ENCODE results near the gene GOLGA8B. TPM values are rescaled to one million over a fixed set of nuclear protein-coding genes. Genes with fewer than 3 reads are reported as not detected.

The GOLGA8B gene
- total RNA-seq, 1 experiment from 2014 or later: 51.0 TPM

DNA sequence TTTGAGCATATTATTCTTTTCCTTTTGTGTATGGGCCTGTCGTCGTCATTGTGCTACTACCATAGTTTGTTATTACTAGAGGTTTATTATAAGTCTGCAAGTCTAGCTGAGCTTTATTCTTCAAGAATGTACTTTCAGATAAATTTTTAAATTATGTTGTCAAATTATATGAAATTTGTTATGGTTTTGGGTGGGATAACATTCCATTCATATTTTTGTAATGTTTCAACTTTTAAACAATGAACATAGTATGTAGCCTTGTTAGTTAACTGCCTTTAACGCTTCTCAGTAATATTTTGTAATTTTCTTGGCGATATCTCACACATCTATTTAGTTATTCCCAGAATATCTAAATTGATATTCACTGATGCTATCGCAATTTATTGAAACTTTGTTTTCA is 41.6 kb upstream of the GOLGA8B start:
- H3K9ac ChIP-seq (ENCODE audit: low read length): no peak overlapping the region
- no peaks in the 10 kb centered on the region for H3K27me3 ChIP-seq (ENCODE audit: low read length)
- H3K4me3 ChIP-seq (ENCODE audit: low read length): no peak overlapping the region
- ATAC-seq (no peak), DNase-seq (no peak)
- H3K27ac ChIP-seq (ENCODE audit: low read length): no peak overlapping the region
- H3F3A ChIP-seq (ENCODE audit: low read length, unreplicated experiment): no peaks in the 10 kb centered on the region
- no peaks in the 10 kb centered on the region for H3K79me2 ChIP-seq (ENCODE audit: low read length)
- no peaks in the 10 kb centered on the region for H3K9me2 ChIP-seq (replicated peaks; ENCODE audit: low read length)
- no TSS peak for BruUV-seq (replicated peaks)
- H4K20me1 ChIP-seq (ENCODE audit: low read length): no peaks in the 10 kb centered on the region
- no peaks in the 10 kb centered on the region for H3K36me3 ChIP-seq (ENCODE audit: low read depth, low read length)
- CTCF ChIA-PET: no interaction called here
- no peak overlapping the region for H2AFZ ChIP-seq (ENCODE audit: low read length)
- H3K4me2 ChIP-seq (ENCODE audit: low read length): no peak overlapping the region
- intact Hi-C loops (cut with micrococcal nuclease): loop anchor here (10.0 kb wide), 1 partner anchor 170 kb away; the partner anchor contains the start of gene ACTC1
- peaks cover 40% of the 10 kb centered on the region for H3K4me1 ChIP-seq (ENCODE audit: insufficient read depth, low read length)
- no peaks in the 10 kb centered on the region for H3K9me3 ChIP-seq (ENCODE audit: low read length)
- POLR2A ChIA-PET (ENCODE audit: unreplicated experiment): no interaction called here
- TF ChIP-seq, protein P1, sequence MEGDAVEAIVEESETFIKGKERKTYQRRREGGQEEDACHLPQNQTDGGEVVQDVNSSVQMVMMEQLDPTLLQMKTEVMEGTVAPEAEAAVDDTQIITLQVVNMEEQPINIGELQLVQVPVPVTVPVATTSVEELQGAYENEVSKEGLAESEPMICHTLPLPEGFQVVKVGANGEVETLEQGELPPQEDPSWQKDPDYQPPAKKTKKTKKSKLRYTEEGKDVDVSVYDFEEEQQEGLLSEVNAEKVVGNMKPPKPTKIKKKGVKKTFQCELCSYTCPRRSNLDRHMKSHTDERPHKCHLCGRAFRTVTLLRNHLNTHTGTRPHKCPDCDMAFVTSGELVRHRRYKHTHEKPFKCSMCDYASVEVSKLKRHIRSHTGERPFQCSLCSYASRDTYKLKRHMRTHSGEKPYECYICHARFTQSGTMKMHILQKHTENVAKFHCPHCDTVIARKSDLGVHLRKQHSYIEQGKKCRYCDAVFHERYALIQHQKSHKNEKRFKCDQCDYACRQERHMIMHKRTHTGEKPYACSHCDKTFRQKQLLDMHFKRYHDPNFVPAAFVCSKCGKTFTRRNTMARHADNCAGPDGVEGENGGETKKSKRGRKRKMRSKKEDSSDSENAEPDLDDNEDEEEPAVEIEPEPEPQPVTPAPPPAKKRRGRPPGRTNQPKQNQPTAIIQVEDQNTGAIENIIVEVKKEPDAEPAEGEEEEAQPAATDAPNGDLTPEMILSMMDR (conservative IDR thresholded peaks at IDR 0.05; ENCODE audit: low read depth, low read length): no peak
- no peak for TF ChIP-seq EZH2phosphoT487 (IDR thresholded peaks at IDR 0.05; ENCODE audit: borderline replicate concordance, low read length)
- no peak for TF ChIP-seq EZH2 (IDR thresholded peaks at IDR 0.05; ENCODE audit: low read length, unreplicated experiment)

DNA sequence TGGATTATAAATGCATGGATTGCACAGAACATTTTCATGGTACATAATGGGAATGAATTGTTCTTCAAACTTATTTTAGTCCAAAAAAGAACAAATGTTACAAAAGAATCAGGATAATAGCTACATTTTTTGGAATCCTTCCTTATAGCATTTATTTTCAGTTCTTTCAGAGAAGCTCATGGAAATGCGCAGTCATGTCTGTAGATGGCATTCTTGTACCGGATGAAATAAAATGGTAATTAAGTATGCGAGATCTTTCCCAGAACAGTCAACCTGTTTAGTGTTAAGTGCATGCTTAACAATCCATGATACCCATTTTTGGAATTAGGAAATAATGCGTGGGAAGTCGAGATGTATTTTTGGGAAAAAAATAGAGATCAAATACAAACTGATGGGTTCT is 38.2 kb upstream of the GOLGA8B start:
- Histone ChIP-seq H3K9me3 (ENCODE audit: low read length) (no peaks in the 10 kb centered on the region), H2AFZ (ENCODE audit: low read length) (no peak overlapping the region), H3K9ac (ENCODE audit: low read length) (no peak overlapping the region), H3F3A (ENCODE audit: low read length, unreplicated experiment) (no peaks in the 10 kb centered on the region), H3K79me2 (ENCODE audit: low read length) (no peaks in the 10 kb centered on the region), H4K20me1 (ENCODE audit: low read length) (no peaks in the 10 kb centered on the region), H3K9me2 (replicated peaks; ENCODE audit: low read length) (no peaks in the 10 kb centered on the region), H3K27ac (ENCODE audit: low read length) (no peak overlapping the region), H3K4me3 (ENCODE audit: low read length) (no peak overlapping the region), H3K36me3 (ENCODE audit: low read depth, low read length) (no peaks in the 10 kb centered on the region), H3K4me2 (ENCODE audit: low read length) (no peak overlapping the region), H3K27me3 (ENCODE audit: low read length) (peaks cover 13% of the 10 kb centered on the region), H3K4me1 (ENCODE audit: insufficient read depth, low read length) (peaks cover 12% of the 10 kb centered on the region)
- ChIA-PET POLR2A (ENCODE audit: unreplicated experiment) (interaction anchor here (0.6 kb wide), 1 partner anchor 292 kb away, joined by 4 read pairs; no protein-coding TSS in a partner anchor), CTCF (interaction anchor here (0.5 to 2.2 kb wide), 12 partner anchors 11 to 998 kb away, joined by 3 to 24 read pairs (median 4); partner anchors contain the start of gene AQR)
- intact Hi-C loops (cut with micrococcal nuclease): loop anchor here (1.0 to 10.0 kb wide), 4 partner anchors 87 to 299 kb away; partner anchors contain the start of gene ACTC1
- no TSS peak for BruUV-seq (replicated peaks)
- peak; percentile 79 for ATAC-seq
- peak; percentile 64 for DNase-seq
- TF ChIP-seq EZH2 (IDR thresholded peaks at IDR 0.05; ENCODE audit: low read length, unreplicated experiment): no peak
- TF ChIP-seq, protein P1 (conservative IDR thresholded peaks at IDR 0.05; ENCODE audit: low read depth, low read length): peak; percentile 85

DNA sequence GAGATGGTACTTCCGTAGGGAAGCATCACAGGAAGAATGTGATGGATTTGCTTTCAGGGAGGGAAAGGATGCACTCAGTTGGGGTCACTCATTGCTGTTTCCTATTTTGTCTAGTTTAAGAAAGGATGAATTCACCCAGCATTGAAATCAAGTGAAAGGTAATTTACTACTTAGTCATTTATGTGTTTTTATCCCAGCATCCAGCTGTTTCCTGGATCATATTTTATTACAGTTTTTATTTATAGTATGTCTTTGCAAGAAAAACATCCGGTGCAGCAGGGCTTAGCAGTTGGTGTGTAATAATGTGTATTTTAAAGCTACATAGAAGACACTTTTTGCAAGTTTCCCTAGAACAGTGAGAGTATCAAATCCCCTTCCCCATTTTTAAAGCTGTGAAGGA is 37.4 kb upstream of the GOLGA8B start:
- intact Hi-C loops (cut with micrococcal nuclease): loop anchor here (1.0 to 10.0 kb wide), 4 partner anchors 87 to 299 kb away; partner anchors contain the start of gene ACTC1

More for the DNA sequence above, 37.4 kb upstream of the GOLGA8B start:
- POLR2A ChIA-PET (ENCODE audit: unreplicated experiment): interaction anchor here (0.7 kb wide), 1 partner anchor 100 kb away, joined by 4 read pairs; no protein-coding TSS in a partner anchor
- Histone ChIP-seq H3K36me3 (ENCODE audit: low read depth, low read length) (no peaks in the 10 kb centered on the region), H3K79me2 (ENCODE audit: low read length) (no peaks in the 10 kb centered on the region), H2AFZ (ENCODE audit: low read length) (no peak overlapping the region), H3K4me2 (ENCODE audit: low read length) (peak overlapping the region; percentile 22), H3F3A (ENCODE audit: low read length, unreplicated experiment) (no peaks in the 10 kb centered on the region), H3K9me2 (replicated peaks; ENCODE audit: low read length) (no peaks in the 10 kb centered on the region), H4K20me1 (ENCODE audit: low read length) (no peaks in the 10 kb centered on the region), H3K4me1 (ENCODE audit: insufficient read depth, low read length) (peaks cover 12% of the 10 kb centered on the region), H3K27me3 (ENCODE audit: low read length) (peaks cover 13% of the 10 kb centered on the region), H3K9ac (ENCODE audit: low read length) (no peak overlapping the region), H3K9me3 (ENCODE audit: low read length) (no peaks in the 10 kb centered on the region), H3K4me3 (ENCODE audit: low read length) (no peak overlapping the region), H3K27ac (ENCODE audit: low read length) (no peak overlapping the region)
- ATAC-seq: peak; percentile 54
- TF ChIP-seq, protein P1 (conservative IDR thresholded peaks at IDR 0.05; ENCODE audit: low read depth, low read length): no peak
- TF ChIP-seq EZH2 (IDR thresholded peaks at IDR 0.05; ENCODE audit: low read length, unreplicated experiment) (no peak), EZH2phosphoT487 (IDR thresholded peaks at IDR 0.05; ENCODE audit: borderline replicate concordance, low read length) (no peak)
- DNase-seq: peak; percentile 44
- no TSS peak for BruUV-seq (replicated peaks)
- CTCF ChIA-PET: interaction anchor here (0.5 to 2.2 kb wide), 8 partner anchors 10 to 399 kb away, joined by 3 to 24 read pairs (median 5); partner anchors contain the start of gene AQR
